Measurements from ENCODE around the gene RAD51B.

Gene RAD51B

DNA sequence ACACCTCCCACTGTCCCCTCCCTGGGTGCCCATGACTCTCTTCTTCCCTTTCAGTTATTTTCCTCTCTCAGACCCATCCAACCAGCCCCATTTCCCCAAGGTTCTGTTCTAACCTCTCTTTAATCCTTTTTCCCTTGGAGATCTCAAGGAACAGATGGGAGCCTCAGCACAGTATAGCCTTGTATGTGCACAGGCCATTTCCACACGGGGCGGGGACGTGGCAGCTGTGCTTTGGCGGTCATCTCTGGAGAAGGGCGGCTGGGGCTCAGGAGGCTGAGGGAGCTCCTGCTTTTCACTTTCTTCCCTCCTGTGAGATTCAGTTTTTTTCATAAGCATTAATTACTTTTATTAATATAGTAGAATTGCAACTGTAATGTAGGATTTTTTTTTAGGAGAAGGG is 761.1 kb downstream of the RAD51B start:
- DNase-seq (ENCODE audit: low read depth) = no peak
- no peak overlapping the region for H3K4me3 ChIP-seq (ENCODE audit: low read depth, low read length)
- TF ChIP-seq, protein P1, sequence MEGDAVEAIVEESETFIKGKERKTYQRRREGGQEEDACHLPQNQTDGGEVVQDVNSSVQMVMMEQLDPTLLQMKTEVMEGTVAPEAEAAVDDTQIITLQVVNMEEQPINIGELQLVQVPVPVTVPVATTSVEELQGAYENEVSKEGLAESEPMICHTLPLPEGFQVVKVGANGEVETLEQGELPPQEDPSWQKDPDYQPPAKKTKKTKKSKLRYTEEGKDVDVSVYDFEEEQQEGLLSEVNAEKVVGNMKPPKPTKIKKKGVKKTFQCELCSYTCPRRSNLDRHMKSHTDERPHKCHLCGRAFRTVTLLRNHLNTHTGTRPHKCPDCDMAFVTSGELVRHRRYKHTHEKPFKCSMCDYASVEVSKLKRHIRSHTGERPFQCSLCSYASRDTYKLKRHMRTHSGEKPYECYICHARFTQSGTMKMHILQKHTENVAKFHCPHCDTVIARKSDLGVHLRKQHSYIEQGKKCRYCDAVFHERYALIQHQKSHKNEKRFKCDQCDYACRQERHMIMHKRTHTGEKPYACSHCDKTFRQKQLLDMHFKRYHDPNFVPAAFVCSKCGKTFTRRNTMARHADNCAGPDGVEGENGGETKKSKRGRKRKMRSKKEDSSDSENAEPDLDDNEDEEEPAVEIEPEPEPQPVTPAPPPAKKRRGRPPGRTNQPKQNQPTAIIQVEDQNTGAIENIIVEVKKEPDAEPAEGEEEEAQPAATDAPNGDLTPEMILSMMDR (IDR thresholded peaks at IDR 0.05; ENCODE audit: insufficient read depth, low read depth, low read length, missing control alignments) = no peak

DNA sequence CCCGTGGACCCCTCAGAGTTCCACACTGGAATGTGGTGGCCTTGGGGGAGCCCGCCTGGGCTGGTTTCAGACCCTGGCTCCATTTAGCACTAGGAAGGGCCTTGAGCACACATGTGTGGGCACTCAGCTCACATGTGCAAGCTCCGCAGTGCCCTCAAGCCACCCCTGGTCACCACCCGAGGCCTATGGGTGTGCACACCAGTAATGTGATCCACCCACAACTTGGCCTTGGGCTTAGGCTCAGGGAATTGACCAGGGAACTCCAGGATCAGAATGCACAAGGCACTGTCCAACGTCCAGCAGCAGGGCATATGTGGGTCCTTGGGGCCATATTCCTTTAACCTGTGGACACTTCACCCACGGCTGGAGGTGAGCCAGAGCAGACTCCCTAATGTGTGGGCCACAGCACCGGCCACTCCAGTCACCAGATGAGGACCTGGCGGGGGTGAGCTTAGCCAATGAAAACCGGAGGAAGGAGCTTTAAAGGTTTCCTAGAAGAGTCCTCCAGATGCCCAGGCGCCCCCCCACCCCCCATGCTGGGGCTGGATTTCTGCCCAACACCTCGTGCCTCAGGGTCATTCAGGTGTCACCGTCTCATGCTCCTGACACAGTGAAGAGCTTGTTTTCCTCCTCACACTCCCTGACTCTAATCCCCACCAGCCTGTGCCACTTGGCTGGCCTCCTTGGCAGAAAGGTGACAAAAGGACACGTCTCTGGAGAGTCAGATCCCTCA is 764.1 kb downstream of the RAD51B start:
- TF ChIP-seq, protein P1 (IDR thresholded peaks at IDR 0.05; ENCODE audit: insufficient read depth, low read depth, low read length, missing control alignments) = no peak
- DNase-seq (ENCODE audit: low read depth) = no peak

DNA sequence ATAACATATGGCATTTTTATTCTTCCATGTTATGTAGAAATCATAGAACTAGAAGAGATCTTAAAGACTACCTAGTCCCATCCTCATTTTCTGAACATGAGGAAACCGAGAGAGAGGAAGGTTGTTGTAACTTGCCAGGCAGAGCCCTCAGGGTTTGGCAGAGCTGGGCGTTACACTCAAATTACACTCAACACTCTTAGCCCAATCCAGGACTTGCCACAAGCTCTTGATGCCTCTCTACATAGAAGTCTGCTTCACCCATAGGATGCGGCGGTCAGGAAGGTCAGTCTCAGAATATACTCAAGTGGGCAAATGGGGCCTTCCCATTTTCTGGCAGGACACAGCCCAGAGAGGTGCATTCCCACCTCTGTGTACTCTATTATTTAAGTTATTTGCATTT is 765.2 kb downstream of the RAD51B start:
- no peak for DNase-seq (ENCODE audit: low read depth)
- no peak overlapping the region for H3K4me3 ChIP-seq (ENCODE audit: low read depth, low read length)
- TF ChIP-seq, protein P1 (IDR thresholded peaks at IDR 0.05; ENCODE audit: insufficient read depth, low read depth, low read length, missing control alignments) = no peak

More for the DNA sequence above, 764.1 kb downstream of the RAD51B start:
- no peak overlapping the region for H3K4me3 ChIP-seq (ENCODE audit: low read depth, low read length)

DNA sequence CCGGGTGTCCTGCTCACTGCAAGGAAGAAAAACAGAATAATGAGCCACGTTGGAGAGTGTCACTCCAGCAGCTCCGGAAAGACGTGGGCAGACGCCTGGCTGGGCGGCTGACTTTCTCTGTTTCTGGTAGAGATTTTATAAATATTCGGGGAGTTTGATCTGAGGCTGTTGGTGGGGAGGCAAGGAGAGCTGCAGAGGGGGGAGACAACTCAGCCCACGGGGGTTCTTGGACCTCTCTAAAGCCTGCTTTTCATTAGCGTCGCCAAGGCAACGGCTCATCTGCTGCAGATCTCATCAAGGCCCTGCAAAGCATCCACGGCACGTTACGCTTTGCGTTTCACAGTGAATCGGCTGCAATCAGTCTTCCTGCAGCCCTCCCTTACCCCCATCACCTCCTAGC is 766.1 kb downstream of the RAD51B start:
- no peak overlapping the region for H3K4me3 ChIP-seq (ENCODE audit: low read depth, low read length)
- TF ChIP-seq, protein P1 (IDR thresholded peaks at IDR 0.05; ENCODE audit: insufficient read depth, low read depth, low read length, missing control alignments) = no peak
- DNase-seq (ENCODE audit: low read depth) = no peak

DNA sequence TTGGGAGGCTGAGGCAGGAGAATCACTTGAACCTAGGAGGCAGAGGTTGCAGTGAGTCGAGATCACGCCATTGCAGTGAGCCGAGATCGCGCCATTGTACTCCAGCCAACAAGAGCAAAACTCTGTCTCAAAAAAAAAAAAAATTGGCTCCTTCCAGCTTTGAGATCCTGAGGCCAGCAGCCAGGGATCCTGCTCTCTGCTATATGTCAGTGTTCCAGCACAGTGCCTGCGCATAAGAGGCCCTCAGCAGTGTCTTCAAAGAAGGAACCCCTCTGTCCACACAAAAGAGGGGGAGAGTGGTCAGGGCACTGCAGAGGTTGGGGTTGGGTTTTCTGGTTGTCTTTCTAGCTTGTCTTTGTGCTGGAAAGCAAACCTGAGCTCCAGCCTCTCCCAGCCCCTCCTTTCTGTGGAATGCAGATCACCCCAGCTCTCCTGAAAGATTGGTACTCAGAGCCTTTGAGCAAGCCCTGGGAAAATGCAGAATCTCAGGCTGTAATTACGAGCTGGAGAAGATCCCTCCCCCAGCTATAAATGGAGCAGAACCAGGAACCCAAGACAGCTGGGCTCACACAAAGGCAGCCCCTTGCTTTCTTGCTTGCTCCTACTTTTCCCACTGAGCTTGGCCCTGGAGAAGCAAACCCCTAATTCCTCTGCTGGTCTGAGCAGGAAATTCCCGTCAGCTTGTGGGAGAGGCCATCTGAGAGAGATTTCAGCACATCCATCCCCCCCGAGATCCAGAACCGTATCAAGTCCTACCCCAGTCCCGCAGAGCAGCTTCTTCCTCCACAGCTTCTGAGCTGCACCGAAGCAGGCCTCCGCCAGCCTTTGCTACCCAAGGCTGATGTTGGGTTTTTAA is 767.5 kb downstream of the RAD51B start:
- TF ChIP-seq, protein P1 (IDR thresholded peaks at IDR 0.05; ENCODE audit: insufficient read depth, low read depth, low read length, missing control alignments) = no peak
- no peak overlapping the region for H3K4me3 ChIP-seq (ENCODE audit: low read depth, low read length)
- DNase-seq (ENCODE audit: low read depth) = no peak

DNA sequence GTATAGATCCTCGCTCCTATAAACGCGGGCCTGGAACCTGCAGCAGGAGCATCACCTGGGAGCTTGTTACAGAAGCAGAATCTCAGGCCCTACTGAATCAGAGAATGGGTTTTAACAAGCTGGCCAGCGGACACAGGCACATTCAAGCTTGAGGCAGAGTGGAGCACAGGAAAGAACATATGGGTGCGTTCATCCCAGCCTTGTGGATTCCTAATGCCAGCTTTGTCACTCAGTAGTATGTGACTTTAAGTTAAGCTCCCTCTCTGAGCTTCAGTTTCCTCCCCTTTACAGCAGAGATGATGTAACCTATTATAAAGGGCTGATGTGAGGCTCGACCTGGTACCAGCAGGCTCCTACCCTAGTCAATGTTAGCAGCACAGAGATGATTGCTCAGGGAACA is 768.4 kb downstream of the RAD51B start:
- TF ChIP-seq, protein P1 (IDR thresholded peaks at IDR 0.05; ENCODE audit: insufficient read depth, low read depth, low read length, missing control alignments) = no peak
- DNase-seq (ENCODE audit: low read depth) = no peak
- H3K4me3 ChIP-seq (ENCODE audit: low read depth, low read length) = no peak overlapping the region

All from GM12865 (cell line).